Measurements from ENCODE around the gene PIAS4. TPM values are rescaled to one million over a fixed set of nuclear protein-coding genes. Genes with fewer than 3 reads are reported as not detected.

The PIAS4 gene
- total RNA-seq, 1 experiment from 2014 or later = 45.9 TPM

DNA sequence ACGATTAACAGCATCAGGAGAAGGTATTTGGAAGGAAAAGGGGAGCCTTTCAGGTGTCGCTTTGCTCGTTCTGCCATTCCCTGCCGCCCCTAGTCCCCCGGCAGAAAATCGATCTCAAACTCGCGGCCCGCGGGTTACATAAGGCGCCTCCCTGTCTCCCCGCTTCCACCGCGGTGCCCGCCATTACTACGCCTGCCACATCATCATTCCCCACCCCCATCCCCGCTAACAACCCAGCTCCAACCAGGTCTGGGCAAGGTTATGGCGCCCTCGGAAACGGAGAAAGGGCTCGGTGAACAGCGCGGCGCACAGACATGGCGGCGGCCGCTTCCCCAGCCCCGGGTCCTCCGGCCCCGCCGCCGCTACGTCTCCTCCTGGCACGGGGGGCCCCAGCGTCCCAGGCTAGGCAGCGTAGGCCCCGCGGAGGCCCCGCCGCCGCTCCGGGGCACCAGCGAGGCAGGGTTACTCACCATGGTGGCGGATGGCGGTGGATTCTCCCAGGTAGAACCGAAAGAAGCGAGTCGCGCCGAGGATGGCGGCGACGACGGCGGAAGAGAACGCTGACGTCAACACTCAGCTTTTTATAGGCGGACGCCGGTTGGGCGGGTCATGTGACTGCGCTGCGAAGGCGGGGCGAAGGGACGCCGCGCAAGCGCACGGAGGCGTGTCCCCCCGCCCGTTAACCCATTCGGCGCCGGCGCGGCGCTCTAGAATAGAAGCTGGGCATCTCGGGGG, 22.5 kb upstream of the PIAS4 start, which contains the start of gene EEF2 (continued):
- TF ChIP-seq RORB (CRISPR knock-in tag; IDR thresholded peaks at IDR 0.05) (no peak), PRRX2 (CRISPR knock-in tag; IDR thresholded peaks at IDR 0.05) (peak; percentile 69; the same call in 1 of the 2 replicates), GRHL2 (CRISPR knock-in tag; IDR thresholded peaks at IDR 0.05; ENCODE audit: insufficient replicate concordance, severe bottlenecking) (no peak), NFE2L1 (CRISPR knock-in tag; IDR thresholded peaks at IDR 0.05) (no peak), ZNF219 (CRISPR knock-in tag; IDR thresholded peaks at IDR 0.05; ENCODE audit: borderline replicate concordance) (no peak), GABPB1 (CRISPR knock-in tag; IDR thresholded peaks at IDR 0.05) (peak; percentile 75), SMAD4 (CRISPR knock-in tag; IDR thresholded peaks at IDR 0.05) (no peak), TEAD4 (CRISPR knock-in tag; IDR thresholded peaks at IDR 0.05) (no peak), ZNF263 (CRISPR knock-in tag; IDR thresholded peaks at IDR 0.05; ENCODE audit: low read depth) (no peak), NR1H2 (CRISPR knock-in tag; IDR thresholded peaks at IDR 0.05) (no peak; the same call in 1 of the 2 replicates), SMAD3 (CRISPR knock-in tag; IDR thresholded peaks at IDR 0.05; ENCODE audit: borderline replicate concordance) (peak; percentile 84; the same call in 1 of the 2 replicates), ETV6 (CRISPR knock-in tag; IDR thresholded peaks at IDR 0.05) (peak; percentile 94), FOXK1 (CRISPR knock-in tag; IDR thresholded peaks at IDR 0.05) (peak; percentile 76)
- TF ChIP-seq, protein P1, sequence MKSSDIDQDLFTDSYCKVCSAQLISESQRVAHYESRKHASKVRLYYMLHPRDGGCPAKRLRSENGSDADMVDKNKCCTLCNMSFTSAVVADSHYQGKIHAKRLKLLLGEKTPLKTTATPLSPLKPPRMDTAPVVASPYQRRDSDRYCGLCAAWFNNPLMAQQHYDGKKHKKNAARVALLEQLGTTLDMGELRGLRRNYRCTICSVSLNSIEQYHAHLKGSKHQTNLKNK (CRISPR knock-in tag; IDR thresholded peaks at IDR 0.05) = peak; percentile 79; the same call in 1 of the 2 replicates
- TF ChIP-seq, protein P2, sequence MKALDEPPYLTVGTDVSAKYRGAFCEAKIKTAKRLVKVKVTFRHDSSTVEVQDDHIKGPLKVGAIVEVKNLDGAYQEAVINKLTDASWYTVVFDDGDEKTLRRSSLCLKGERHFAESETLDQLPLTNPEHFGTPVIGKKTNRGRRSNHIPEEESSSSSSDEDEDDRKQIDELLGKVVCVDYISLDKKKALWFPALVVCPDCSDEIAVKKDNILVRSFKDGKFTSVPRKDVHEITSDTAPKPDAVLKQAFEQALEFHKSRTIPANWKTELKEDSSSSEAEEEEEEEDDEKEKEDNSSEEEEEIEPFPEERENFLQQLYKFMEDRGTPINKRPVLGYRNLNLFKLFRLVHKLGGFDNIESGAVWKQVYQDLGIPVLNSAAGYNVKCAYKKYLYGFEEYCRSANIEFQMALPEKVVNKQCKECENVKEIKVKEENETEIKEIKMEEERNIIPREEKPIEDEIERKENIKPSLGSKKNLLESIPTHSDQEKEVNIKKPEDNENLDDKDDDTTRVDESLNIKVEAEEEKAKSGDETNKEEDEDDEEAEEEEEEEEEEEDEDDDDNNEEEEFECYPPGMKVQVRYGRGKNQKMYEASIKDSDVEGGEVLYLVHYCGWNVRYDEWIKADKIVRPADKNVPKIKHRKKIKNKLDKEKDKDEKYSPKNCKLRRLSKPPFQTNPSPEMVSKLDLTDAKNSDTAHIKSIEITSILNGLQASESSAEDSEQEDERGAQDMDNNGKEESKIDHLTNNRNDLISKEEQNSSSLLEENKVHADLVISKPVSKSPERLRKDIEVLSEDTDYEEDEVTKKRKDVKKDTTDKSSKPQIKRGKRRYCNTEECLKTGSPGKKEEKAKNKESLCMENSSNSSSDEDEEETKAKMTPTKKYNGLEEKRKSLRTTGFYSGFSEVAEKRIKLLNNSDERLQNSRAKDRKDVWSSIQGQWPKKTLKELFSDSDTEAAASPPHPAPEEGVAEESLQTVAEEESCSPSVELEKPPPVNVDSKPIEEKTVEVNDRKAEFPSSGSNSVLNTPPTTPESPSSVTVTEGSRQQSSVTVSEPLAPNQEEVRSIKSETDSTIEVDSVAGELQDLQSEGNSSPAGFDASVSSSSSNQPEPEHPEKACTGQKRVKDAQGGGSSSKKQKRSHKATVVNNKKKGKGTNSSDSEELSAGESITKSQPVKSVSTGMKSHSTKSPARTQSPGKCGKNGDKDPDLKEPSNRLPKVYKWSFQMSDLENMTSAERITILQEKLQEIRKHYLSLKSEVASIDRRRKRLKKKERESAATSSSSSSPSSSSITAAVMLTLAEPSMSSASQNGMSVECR (CRISPR knock-in tag; IDR thresholded peaks at IDR 0.05; ENCODE audit: borderline replicate concordance) = peak; percentile 86; the same call in 1 of the 2 replicates
- TF ChIP-seq, protein P3, sequence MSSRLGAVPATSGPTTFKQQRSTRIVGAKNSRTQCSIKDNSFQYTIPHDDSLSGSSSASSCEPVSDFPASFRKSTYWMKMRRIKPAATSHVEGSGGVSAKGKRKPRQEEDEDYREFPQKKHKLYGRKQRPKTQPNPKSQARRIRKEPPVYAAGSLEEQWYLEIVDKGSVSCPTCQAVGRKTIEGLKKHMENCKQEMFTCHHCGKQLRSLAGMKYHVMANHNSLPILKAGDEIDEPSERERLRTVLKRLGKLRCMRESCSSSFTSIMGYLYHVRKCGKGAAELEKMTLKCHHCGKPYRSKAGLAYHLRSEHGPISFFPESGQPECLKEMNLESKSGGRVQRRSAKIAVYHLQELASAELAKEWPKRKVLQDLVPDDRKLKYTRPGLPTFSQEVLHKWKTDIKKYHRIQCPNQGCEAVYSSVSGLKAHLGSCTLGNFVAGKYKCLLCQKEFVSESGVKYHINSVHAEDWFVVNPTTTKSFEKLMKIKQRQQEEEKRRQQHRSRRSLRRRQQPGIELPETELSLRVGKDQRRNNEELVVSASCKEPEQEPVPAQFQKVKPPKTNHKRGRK (CRISPR knock-in tag; IDR thresholded peaks at IDR 0.05; ENCODE audit: borderline replicate concordance) = no peak
- TF ChIP-seq, protein P4, sequence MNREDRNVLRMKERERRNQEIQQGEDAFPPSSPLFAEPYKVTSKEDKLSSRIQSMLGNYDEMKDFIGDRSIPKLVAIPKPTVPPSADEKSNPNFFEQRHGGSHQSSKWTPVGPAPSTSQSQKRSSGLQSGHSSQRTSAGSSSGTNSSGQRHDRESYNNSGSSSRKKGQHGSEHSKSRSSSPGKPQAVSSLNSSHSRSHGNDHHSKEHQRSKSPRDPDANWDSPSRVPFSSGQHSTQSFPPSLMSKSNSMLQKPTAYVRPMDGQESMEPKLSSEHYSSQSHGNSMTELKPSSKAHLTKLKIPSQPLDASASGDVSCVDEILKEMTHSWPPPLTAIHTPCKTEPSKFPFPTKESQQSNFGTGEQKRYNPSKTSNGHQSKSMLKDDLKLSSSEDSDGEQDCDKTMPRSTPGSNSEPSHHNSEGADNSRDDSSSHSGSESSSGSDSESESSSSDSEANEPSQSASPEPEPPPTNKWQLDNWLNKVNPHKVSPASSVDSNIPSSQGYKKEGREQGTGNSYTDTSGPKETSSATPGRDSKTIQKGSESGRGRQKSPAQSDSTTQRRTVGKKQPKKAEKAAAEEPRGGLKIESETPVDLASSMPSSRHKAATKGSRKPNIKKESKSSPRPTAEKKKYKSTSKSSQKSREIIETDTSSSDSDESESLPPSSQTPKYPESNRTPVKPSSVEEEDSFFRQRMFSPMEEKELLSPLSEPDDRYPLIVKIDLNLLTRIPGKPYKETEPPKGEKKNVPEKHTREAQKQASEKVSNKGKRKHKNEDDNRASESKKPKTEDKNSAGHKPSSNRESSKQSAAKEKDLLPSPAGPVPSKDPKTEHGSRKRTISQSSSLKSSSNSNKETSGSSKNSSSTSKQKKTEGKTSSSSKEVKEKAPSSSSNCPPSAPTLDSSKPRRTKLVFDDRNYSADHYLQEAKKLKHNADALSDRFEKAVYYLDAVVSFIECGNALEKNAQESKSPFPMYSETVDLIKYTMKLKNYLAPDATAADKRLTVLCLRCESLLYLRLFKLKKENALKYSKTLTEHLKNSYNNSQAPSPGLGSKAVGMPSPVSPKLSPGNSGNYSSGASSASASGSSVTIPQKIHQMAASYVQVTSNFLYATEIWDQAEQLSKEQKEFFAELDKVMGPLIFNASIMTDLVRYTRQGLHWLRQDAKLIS (CRISPR knock-in tag; IDR thresholded peaks at IDR 0.05; ENCODE audit: borderline replicate concordance) = peak; percentile 71; the same call in 1 of the 2 replicates
- TF ChIP-seq, protein P5, sequence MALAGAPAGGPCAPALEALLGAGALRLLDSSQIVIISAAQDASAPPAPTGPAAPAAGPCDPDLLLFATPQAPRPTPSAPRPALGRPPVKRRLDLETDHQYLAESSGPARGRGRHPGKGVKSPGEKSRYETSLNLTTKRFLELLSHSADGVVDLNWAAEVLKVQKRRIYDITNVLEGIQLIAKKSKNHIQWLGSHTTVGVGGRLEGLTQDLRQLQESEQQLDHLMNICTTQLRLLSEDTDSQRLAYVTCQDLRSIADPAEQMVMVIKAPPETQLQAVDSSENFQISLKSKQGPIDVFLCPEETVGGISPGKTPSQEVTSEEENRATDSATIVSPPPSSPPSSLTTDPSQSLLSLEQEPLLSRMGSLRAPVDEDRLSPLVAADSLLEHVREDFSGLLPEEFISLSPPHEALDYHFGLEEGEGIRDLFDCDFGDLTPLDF (CRISPR knock-in tag; IDR thresholded peaks at IDR 0.05) = no peak
- TF ChIP-seq, protein P6, sequence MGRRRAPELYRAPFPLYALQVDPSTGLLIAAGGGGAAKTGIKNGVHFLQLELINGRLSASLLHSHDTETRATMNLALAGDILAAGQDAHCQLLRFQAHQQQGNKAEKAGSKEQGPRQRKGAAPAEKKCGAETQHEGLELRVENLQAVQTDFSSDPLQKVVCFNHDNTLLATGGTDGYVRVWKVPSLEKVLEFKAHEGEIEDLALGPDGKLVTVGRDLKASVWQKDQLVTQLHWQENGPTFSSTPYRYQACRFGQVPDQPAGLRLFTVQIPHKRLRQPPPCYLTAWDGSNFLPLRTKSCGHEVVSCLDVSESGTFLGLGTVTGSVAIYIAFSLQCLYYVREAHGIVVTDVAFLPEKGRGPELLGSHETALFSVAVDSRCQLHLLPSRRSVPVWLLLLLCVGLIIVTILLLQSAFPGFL (CRISPR knock-in tag; IDR thresholded peaks at IDR 0.05; ENCODE audit: borderline replicate concordance) = no peak
- TF ChIP-seq, protein P7, sequence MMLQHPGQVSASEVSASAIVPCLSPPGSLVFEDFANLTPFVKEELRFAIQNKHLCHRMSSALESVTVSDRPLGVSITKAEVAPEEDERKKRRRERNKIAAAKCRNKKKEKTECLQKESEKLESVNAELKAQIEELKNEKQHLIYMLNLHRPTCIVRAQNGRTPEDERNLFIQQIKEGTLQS (CRISPR knock-in tag; conservative IDR thresholded peaks at IDR 0.05) = no peak
- TF ChIP-seq, protein P8, sequence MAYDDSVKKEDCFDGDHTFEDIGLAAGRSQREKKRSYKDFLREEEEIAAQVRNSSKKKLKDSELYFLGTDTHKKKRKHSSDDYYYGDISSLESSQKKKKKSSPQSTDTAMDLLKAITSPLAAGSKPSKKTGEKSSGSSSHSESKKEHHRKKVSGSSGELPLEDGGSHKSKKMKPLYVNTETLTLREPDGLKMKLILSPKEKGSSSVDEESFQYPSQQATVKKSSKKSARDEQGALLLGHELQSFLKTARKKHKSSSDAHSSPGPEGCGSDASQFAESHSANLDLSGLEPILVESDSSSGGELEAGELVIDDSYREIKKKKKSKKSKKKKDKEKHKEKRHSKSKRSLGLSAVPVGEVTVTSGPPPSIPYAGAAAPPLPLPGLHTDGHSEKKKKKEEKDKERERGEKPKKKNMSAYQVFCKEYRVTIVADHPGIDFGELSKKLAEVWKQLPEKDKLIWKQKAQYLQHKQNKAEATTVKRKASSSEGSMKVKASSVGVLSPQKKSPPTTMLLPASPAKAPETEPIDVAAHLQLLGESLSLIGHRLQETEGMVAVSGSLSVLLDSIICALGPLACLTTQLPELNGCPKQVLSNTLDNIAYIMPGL (CRISPR knock-in tag; IDR thresholded peaks at IDR 0.05) = peak; percentile 97; the same call in 1 of the 2 replicates

All from WTC11 (cell line).